ENCODE results near the gene CCL18.
A peak's percentile ranks its signal among the peaks of the same experiment; 100 is the strongest.
"Not testable (repeated sequence)": the region's sequence is repeated elsewhere in the genome, so short reads cannot be mapped to it uniquely, and the experiment has no call there.

The CCL18 gene

GRCh38 chr17:36104246-36104645 is 40.2 kb downstream of the CCL18 start:
- not testable (repeated sequence) for DNase-seq (ENCODE audit: low read depth)

- DNase-seq (ENCODE audit: low read depth), result no peak
Measured at GRCh38 chr17:36104701-36105181, 40.7 kb downstream of the CCL18 start.

- no peak for DNase-seq (ENCODE audit: low read depth)
Measured at GRCh38 chr17:36105781-36106492, 41.9 kb downstream of the CCL18 start.

- DNase-seq (ENCODE audit: low read depth), result no peak
Measured at GRCh38 chr17:36106493-36106835, 42.4 kb downstream of the CCL18 start.

GRCh38 chr17:36107660-36108059 is 43.6 kb downstream of the CCL18 start:
- no peak for DNase-seq (ENCODE audit: low read depth)

GRCh38 chr17:36108265-36108664 is 44.2 kb downstream of the CCL18 start:
- not testable (repeated sequence) for DNase-seq (ENCODE audit: low read depth)

- no peak for DNase-seq (ENCODE audit: low read depth)
Measured at GRCh38 chr17:36111068-36111490, 47.0 kb downstream of the CCL18 start.

- DNase-seq (ENCODE audit: low read depth), result no peak
Measured at GRCh38 chr17:36112572-36112971, 48.5 kb downstream of the CCL18 start.

- DNase-seq (ENCODE audit: low read depth), result not testable (repeated sequence)
Measured at GRCh38 chr17:36113131-36113530, 49.1 kb downstream of the CCL18 start.

- peak; percentile 12 for DNase-seq (ENCODE audit: low read depth)
Measured at GRCh38 chr17:36114971-36115648, 51.0 kb downstream of the CCL18 start.

GRCh38 chr17:36115649-36115977 is 51.5 kb downstream of the CCL18 start:
- not testable (repeated sequence) for DNase-seq (ENCODE audit: low read depth)

- DNase-seq (ENCODE audit: low read depth), result no peak
Measured at GRCh38 chr17:36117505-36118382, 53.7 kb downstream of the CCL18 start.

GRCh38 chr17:36118477-36119353 is 54.6 kb downstream of the CCL18 start:
- DNase-seq (ENCODE audit: low read depth), result no peak

- DNase-seq (ENCODE audit: low read depth), result no peak
Measured at GRCh38 chr17:36120221-36120620, 56.1 kb downstream of the CCL18 start.

- not testable (repeated sequence) for DNase-seq (ENCODE audit: low read depth)
Measured at GRCh38 chr17:36121099-36121498, 57.0 kb downstream of the CCL18 start.
